ENCODE measurements around the gene PRDM2.

GRCh38 chr1:13675151-13675651, 24.8 kb upstream of the PRDM2 start:
- no peak for TF ChIP-seq CTCF (conservative IDR thresholded peaks at IDR 0.05)
- no peak for TF ChIP-seq ZFX (IDR thresholded peaks at IDR 0.05)

All from C4-2B (cell line).